Epithelial cell of proximal tubule (primary cell): ENCODE results near the gene EXD3. TPM values are rescaled to one million over a fixed set of nuclear protein-coding genes. Genes with fewer than 3 reads are reported as not detected.
A peak's percentile ranks its signal among the peaks of the same experiment; 100 is the strongest.

ENCODE experiments used
- DNase-seq: peaks from one replicate; pipeline ENCODE4 v3.0.0-alpha.2; 2011; ENCODE audit warnings: low read depth
- H3K4me3 ChIP-seq: 2 replicates; pipeline ENCODE4 v1.5.1; 2011; ENCODE audit warnings: low read depth, mild to moderate bottlenecking, low read length
- CTCF ChIP-seq: conservative IDR thresholded peaks from 2 replicates; pipeline ENCODE4 v1.5.1; 2012; ENCODE audit warnings: low read depth, mild to moderate bottlenecking, low read length
- total RNA-seq: library from RNA; depleted of rRNA; stranded (reverse); fragments of >200 nt; gene quantifications from 2 replicates; pipeline ENCODE4 v1.2.3, GENCODE V29; 2015

Gene EXD3
- total RNA-seq, 1 donor from 2014 or later, result 29.2 TPM

GRCh38 chr9:137416563-137417151 lies 6.3 kb downstream of the EXD3 start:
- H3K4me3 ChIP-seq, result no peak overlapping the region
- no peak for DNase-seq
- no peak for TF ChIP-seq CTCF

GRCh38 chr9:137416006-137416562 lies 6.9 kb downstream of the EXD3 start:
- no peak for TF ChIP-seq CTCF
- H3K4me3 ChIP-seq, result no peak overlapping the region
- no peak for DNase-seq

- DNase-seq, result no peak
- H3K4me3 ChIP-seq, result no peak overlapping the region
These were observed 7.5 kb downstream of the EXD3 start for GRCh38 chr9:137415451-137415850.

GRCh38 chr9:137412431-137412830 lies 10.5 kb downstream of the EXD3 start:
- no peak for TF ChIP-seq CTCF
- no peak for DNase-seq
- H3K4me3 ChIP-seq, result no peak overlapping the region

More at GRCh38 chr9:137415451-137415850, 7.5 kb downstream of the EXD3 start:
- TF ChIP-seq CTCF, result no peak

GRCh38 chr9:137411645-137412380 lies 11.1 kb downstream of the EXD3 start:
- no peak overlapping the region for H3K4me3 ChIP-seq
- no peak for TF ChIP-seq CTCF
- peak; percentile 44 for DNase-seq

- H3K4me3 ChIP-seq, result peak overlapping the region; percentile 20
- TF ChIP-seq CTCF, result no peak
These were observed 11.7 kb downstream of the EXD3 start for GRCh38 chr9:137411260-137411644.

More at GRCh38 chr9:137411260-137411644, 11.7 kb downstream of the EXD3 start:
- no peak for DNase-seq
